KBM-7 (cell line): ENCODE measurements around the gene OXTR.

Experiments used
- DNase-seq: peaks from one replicate; pipeline ENCODE4 v3.0.0-alpha.2; 2015
- in situ Hi-C: fragments of 300-500 bp; cut with MboI; formaldehyde crosslinking; loops from 2 replicates; pipeline ENCODE4 v1.14.3; 2020; ENCODE audit warnings: low sequenced_read_pairs, low pct_unique_long_range_greater_than_20kb, mixed read lengths

OXTR gene

DNA sequence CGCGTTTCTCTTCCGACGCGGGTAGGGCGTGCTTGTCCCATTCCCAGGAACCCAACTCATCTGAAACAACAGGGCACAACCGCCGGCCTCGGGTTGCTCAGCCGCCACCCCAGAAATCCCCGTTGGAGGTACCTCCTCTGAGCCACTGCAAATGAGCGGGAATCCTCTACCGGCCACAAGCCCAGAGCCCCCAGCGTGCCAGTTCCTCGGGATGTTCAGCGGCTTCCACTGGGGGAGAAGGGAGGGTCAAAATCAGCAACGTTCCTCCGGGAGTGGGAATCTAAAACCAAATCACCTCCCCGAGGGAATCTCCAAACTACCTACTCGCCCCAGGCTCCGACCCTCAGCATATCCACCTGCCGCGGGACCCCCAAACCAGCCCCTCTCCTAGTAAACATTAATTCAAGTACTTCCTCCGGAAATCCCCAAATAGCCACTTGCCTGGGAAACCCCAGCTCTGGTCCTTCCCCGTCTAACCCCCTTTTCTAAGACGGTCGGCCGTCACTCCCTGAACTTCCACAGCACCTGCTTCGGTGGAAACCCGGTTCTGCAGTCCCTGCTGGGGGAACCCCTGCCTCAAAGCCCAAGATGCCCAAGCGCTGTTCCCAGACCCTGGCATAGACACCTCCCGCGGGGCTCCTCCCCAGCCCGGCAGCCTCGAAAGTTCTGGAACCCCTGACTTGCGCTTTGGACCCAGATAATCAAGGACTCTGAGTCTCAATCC, 887 bp downstream of the OXTR start:
- no peak for DNase-seq

DNA sequence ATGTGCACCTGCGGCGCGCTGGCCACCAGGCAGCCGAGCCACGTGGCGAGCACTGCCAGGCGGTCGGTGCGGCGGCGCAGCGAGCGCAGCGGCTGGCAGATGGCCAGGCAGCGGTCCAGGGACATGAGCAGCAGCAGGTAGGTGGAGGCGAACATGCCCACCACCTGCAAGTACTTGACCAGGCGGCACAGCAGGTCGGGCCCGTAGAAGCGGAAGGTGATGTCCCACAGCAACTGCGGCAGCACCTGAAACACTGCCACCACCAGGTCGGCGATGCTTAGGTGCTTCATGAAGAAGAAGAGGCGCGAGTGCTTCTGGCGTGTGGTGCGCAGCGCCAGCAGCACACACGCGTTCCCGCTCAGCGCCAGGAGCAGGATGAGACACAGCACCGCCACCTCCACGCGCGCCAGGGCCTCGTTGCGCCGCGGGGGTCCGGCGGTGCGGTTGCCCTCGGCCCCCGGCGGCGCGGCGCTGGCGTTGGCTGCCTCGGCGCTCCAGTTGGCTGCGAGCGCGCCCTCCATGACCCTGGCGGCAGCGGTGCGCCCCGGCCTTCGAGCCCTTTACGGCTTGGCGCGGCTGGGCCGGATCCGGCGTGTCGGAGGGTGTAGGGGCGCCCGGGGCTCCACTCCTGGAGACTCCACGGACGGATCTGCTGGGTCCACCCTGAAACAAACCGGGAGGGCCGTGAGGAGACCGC, 1.6 kb downstream of the OXTR start:
- in situ Hi-C loops = no loop called here
- DNase-seq = no peak

More for the DNA sequence above, 887 bp downstream of the OXTR start:
- in situ Hi-C loops = no loop called here

DNA sequence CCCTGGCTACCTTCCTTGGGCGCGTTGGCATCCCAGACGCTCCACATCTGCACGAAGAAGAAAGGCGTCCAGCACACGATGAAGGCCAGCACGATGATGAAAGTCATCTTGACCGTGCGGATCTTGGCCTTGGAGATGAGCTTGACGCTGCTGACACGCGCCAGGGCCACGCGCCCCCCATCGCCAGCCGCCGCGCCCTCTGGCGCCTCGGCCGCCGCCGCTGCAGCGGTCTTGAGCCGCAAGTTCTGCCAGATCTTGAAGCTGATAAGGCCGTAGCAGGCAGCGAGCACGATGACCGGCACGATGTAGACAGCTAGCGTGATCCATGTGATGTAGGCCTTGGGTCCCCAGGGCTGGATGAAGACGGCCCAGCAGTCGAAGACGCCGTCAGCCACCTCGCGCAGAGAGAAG, 2.2 kb downstream of the OXTR start:
- DNase-seq = no peak
- in situ Hi-C loops = no loop called here

DNA sequence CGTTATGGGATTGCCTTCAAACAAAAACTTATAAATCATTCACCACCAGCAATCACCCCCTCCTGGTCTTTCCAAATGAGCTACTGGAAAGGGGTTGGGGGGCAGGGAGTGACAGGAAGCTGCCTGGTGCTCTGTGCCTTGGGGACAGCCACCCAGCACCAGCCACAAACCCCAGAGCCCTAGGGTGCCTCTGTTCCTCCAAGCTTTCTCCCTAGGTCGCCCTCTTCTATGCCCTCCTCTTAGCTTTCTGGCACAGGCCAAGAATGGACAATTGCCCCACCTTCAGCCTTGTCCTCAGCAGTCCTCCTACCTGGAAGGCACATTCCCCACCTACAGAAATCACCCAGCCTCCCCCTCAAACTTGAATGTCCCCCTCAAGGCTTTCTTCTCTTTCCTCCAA, 3.3 kb downstream of the OXTR start:
- in situ Hi-C loops = no loop called here
- DNase-seq = no peak

DNA sequence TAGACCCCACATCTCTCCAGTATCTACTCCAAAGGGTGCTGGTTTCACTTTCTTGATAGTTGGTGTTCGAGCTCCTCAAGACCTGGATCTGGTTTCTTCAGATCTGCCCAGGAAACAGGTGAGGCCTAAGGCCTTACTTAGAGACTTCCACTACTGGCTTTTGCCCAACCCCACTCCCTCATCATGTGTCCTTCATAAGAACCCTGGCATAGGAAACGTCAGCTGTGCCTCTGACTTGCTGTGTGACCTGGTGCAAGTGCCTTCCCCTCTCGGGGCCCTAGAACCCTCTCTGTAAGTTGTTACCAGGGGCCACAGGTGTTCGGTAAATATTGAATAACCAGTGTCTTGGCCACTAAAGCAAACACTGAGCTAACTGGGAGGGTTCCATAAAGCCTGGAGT, 3.9 kb downstream of the OXTR start:
- DNase-seq = no peak
- in situ Hi-C loops = no loop called here

DNA sequence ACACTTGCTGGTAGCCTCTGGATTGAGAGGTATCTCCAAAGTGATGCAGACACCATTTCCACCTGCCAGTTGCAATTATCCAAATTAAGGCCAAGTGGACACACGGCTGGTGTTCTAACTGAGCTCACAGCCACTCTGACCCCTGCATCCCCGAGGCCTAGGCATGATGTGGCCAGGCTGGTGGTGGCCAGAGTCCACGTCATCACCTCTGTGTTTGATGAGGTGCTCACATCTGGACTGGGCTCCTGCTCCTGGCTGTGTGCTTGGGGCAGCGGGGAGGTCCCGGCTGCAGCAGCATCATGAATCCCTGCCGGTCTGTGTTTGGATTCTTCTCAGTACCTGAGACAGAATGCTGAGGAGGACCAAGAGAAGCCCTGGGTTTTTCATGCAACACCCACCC, 4.9 kb downstream of the OXTR start:
- DNase-seq = no peak
- in situ Hi-C loops = no loop called here

DNA sequence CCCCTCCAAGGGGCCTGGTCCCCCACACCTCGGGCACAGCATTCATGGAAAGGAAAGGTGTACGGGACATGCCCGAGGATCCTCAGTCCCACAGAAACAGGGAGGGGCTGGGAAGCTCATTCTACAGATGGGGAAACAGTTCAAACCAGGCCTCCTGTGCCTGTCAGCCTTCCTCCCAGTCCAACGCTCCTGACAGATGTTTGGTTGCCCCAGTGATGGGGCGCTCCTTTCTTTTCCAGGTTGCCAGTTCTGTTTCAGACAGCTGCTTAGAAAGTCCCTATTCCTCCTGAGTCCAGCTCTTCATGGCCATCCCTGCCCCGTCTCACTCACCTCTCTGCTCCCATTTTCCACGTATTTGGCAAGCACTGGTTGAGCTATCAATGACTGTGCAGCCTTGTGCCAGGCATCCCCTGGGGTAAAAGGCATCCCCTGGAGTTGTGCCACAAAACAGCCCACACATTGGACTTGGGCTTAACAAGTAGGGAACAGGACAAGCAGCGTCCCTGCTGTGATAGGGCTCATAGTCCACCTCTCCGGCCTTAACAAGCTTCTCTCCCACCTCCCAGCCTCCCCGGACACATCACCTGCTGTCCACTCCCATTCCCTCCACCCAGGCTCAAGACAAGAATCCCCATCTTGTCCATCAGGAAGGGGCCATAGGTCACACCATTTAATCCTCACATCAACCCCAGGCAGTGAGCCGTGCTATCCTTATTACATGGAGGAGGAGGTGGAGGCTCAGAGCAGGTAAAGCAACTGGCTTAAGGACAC, 6.6 kb downstream of the OXTR start:
- in situ Hi-C loops = no loop called here
- no peak for DNase-seq

DNA sequence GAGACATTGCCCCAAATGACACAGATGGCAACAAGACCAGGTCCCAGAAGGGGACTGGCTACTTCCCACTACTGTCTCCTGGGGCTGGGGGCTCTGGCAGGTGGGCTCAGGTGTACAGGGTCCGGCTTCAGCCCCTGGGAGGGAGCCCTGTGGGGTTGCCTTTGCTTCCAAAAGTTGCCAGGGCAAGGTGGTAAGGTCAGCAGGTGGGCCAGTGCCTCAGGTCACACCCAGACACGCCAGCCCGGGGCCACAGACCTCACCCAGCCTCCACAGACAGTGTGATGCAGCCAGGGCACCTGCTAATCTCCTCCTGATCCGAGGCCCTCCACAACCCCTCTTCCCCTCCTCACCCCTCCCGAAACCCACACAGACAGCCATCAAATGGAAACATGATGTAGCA, 7.5 kb downstream of the OXTR start:
- in situ Hi-C loops = no loop called here
- no peak for DNase-seq

DNA sequence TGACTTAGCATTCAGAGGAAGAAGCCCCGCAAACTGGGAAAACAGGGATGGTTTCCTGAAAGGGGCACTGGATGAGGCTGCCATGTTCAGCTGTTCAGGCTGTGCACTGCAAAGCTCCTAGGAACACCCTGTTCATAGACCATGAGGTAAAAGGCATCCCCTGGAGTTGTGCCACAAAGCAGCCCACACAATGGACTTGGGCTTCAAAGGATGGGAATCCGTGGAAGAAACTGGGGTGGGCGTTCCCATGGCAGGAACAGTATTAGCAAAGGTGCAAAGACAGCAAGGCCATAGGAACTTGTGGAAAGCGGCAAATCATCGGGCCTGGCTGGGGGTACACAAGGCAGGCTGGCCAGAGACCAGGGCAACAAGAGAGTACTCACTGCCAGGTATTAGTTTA, 8.9 kb downstream of the OXTR start:
- no peak for DNase-seq
- in situ Hi-C loops = no loop called here

DNA sequence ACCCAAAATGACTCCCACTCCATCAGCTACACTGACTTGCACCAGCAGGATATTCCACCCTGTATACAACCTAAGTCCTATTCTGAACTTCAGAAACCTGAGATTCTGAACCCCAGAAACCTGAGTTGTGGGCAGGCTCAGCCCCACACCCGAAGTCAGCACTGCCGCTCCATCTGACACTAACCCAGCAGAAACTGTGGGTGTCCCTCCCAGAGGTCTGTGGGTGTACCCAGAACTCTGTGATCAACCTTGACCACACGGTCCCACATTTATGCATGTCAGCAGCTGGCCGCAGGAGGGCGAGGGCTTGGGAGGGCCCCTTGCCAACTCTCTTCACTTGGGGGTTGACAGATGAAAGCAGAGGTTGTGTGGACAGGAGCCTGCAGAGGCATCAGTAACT, 9.3 kb downstream of the OXTR start:
- in situ Hi-C loops = no loop called here
- no peak for DNase-seq

DNA sequence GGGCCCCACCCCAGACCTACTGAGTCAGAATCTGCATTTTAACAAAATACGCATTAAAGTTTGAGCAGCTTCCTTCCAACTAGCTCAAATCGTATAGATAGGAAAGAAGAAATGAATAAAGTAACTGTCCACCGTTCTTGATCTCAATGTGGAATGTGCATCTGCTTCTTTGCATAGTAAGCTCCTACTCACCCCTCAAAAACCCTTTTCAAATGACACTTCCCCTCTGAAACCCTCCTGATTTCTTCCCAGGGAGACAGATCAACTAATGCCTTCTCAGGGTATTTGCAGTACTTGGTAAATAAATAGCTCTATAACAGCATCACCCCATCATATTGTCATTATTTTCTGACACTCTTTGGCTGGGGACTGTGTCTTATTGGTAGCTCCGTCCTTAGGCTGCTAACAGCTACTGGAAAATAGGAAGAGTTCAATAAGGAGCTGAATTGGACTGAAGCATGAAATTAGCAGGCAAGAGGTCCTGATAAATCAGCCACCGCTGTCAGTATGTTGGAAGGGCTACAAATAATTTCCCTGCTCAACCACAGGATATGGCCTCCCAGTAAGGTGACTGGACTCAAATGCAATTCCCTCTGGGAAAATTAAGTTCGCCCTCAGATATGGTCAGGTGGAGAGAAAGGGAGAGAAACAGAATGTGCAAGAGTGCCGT, 10.2 kb downstream of the OXTR start:
- DNase-seq = no peak
- in situ Hi-C loops = no loop called here

DNA sequence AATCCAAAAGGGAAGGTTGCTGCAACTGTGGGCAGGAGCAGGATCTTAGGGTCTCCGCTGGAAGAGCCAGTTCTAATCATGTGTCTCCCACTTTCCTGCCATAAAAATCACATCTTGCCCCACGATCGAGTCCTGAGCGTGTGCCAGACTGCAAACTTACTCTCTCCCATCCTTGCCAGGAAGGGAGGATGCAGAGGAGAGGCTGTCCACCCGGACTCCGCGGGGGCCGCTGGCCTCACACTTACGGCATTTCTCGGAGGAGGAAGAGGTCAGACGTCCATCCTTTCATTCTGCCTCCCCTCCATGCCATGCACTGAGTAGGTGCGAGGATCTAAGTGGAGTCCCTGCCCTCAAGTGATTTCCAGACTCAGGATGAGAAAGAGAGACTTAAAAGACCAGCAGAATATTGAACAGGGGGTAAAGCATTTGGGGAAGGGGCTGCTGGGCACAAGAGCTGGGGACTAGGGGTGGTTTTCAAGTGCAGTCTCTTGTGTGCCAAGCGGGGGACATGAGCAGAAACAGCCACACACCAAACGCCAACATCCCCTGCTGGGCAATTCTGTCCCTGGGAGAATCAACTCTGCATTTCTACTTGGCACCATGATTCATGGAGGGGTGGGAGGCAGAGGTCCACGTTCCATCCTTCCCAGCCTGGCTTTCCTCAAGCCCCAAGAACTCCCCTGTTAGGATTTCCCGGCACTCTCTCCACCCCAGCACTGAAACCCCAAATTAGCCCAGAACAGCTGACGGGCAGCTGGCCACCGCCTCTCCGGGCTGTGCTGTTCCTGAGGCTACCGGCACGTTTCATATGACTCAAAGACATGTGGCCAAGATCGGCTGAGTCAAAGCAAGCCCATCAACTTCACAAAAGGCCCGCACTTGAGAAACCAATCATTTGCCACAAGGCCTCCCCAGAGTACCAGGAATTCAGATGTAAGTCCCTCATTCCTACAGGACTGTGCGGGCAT, 11.6 kb downstream of the OXTR start:
- in situ Hi-C loops = no loop called here
- no peak for DNase-seq

DNA sequence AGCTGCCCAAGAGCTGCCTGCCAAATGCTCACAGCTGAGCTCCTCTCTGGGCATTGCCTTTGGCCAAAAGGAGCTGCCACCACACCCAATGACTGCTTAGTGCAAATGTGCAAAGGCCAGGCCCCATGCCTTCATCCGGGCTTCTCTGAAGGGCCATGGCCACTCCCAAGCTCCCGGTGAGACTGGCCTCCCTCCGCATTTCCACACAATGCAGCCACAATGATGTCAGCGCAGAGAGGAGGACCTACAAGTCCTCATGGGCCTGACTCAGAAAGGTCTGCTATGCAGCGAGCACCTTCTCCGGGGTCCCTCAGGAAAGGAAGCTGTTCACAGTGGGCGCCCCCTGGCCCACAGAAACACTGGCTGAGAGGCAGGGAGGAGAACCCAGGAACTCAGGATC, 12.7 kb downstream of the OXTR start:
- in situ Hi-C loops = no loop called here
- no peak for DNase-seq

DNA sequence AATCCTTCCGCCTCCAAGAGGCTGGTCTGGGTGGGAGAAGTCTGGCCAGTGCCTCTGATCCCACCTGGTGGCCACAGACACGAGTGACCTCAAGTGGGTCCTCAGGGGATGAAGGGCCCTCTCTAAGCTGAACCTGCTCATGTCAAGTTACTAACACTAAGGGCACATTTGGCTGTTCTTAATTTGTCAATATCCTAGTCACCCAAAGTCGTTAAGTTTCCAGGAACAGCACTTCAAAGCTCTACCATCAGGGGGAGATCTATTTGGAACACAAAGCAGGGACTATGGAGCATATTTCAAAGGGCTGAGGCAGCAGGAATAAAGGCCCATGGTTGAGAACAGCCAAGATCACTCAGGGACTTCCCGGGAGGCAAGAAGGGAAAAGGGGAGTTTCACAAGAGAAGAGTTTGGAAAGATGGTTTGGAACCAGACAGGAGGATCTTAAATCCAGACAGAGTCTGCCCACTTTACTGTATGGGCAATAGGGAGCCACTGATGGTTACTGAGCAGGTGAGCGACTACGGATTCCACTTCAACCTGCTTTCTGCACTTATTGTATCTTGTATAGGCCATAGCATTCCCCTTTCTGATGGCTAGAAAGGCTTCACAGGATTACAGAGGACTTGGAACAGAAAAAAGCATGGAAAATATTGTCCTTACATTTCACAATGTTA, 13.7 kb downstream of the OXTR start:
- in situ Hi-C loops = no loop called here
- DNase-seq = no peak

DNA sequence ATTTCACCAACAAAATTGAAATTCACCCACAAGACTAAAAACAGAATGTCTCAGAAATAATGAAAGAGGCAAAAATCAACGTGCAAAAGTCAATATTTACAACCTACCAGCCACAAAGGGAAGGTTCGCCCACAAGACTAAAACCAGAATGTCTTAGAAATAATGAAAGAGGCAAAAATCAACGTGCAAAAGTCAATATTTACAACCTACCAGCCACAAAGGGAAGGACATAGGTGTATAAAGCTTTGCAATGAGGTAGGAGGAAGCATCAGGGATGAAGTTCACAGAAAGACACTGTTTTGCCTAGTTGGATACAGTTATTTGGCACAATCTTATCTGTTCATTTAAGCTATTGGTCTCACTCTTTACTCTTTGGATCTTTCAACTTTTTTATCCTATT, 14.3 kb downstream of the OXTR start:
- DNase-seq = no peak
- in situ Hi-C loops = no loop called here

DNA sequence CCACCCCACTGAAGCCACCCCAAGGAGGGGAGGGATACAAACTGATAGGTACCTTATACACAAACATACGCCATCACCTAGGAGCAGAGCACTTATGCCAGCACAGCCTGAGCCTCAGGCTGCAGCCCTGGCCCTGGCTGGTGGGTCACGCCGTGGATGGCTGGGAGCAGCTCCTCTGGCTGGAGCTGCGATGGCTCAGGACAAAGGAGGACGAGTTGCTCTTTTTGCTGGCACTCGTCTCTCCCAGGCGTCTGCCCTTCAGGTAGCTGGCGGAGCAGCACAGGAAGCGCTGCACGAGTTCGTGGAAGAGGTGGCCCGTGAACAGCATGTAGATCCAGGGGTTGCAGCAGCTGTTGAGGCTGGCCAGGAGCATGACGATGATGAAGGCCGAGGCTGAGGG, 16.6 kb downstream of the OXTR start:
- DNase-seq = no peak
- in situ Hi-C loops = no loop called here

DNA sequence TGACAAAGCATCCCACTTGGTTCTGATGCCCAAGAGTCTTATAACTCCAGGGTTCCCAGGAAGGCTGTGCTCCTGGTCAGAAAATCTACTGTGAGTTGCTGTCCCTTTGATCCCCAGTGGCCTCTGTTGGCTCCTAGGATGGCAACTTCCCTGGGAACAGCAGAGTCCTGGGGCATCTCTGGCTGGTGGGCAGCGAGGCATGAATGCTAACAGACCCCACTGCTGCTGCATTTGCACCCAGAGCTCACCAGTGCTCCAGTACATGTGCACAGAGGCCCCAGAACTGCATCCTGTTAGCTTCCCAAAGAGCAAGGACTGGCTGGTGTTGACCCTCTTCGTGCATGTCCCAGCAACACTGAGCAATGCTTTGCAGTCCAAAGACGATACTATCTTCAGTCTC, 20.1 kb downstream of the OXTR start:
- in situ Hi-C loops = no loop called here
- DNase-seq = no peak

DNA sequence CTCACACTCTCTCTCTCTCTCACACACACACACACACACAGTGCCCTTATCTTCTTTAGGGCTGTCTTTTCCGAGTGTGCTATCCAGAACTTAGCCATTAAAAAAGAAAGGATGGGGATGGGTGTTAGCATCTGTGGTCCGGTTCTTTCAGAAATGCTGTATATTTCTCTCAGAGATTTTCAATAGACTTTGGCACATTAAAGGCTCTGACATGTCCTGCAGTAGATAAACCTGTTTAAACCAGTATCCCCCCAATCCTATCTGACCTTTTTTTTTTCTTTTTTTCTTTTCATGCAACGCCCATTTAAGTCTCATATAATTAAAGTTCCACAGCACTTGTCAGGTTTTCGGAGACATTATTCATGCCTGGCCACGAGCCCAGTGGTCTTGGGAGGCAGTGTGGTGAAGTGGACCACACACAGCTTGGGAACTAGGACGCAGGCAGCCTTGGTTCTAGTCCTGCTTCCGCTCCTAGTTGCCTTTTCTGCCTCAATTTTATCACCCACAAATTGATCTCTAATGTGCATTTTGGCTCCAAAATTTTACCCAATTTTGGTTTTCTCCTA, 22.6 kb downstream of the OXTR start:
- in situ Hi-C loops = no loop called here
- DNase-seq = no peak
